ENCODE results near the gene DUOX2.
"Not testable (repeated sequence)": the region's sequence is repeated elsewhere in the genome, so short reads cannot be mapped to it uniquely, and the experiment has no call there.

DUOX2 gene

GRCh38 chr15:45138814-45139765 is 25.1 kb upstream of the DUOX2 start:
- no peak for DNase-seq

- no peak for DNase-seq
These were observed 23.7 kb upstream of the DUOX2 start for GRCh38 chr15:45137703-45138102.

- no peak for DNase-seq
These were observed 22.4 kb upstream of the DUOX2 start for GRCh38 chr15:45136378-45136764.

GRCh38 chr15:45135705-45136377 is 21.9 kb upstream of the DUOX2 start:
- not testable (repeated sequence) for DNase-seq

- no peak for DNase-seq
These were observed 21.0 kb upstream of the DUOX2 start for GRCh38 chr15:45134682-45135604.

- DNase-seq: no peak
These were observed 20.1 kb upstream of the DUOX2 start for GRCh38 chr15:45134046-45134445.

- no peak for DNase-seq
These were observed 19.6 kb upstream of the DUOX2 start for GRCh38 chr15:45133561-45133920.

- DNase-seq: no peak
These were observed 19.0 kb upstream of the DUOX2 start for GRCh38 chr15:45132844-45133560.

- DNase-seq: no peak
These were observed 17.5 kb upstream of the DUOX2 start for GRCh38 chr15:45131510-45131909.

GRCh38 chr15:45130291-45131000 is 16.5 kb upstream of the DUOX2 start:
- no peak for DNase-seq

- peak; percentile 27 for DNase-seq
These were observed 15.7 kb upstream of the DUOX2 start, which contains the start of the genes DUOX1 and DUOXA1 for GRCh38 chr15:45129651-45130129. Gene DUOX1, plus strand, starts transcription at chr15:45129994. Its CDS starts 1,973 bp downstream, at chr15:45131967. Gene DUOXA1, minus strand, starts transcription at chr15:45129879. Its CDS starts 6,865 bp downstream, at chr15:45123014.

GRCh38 chr15:45128971-45129639 is 15.1 kb upstream of the DUOX2 start:
- no peak for DNase-seq

- peak; percentile 36 for DNase-seq
These were observed 12.7 kb upstream of the DUOX2 start for GRCh38 chr15:45126535-45127158.

- DNase-seq: no peak
These were observed 9.4 kb upstream of the DUOX2 start for GRCh38 chr15:45123397-45123796.

GRCh38 chr15:45122719-45123118 is 8.7 kb upstream of the DUOX2 start:
- no peak for DNase-seq

- peak; percentile 85 for DNase-seq
These were observed 7.9 kb upstream of the DUOX2 start for GRCh38 chr15:45121706-45122417.

- no peak for DNase-seq
These were observed 7.0 kb upstream of the DUOX2 start for GRCh38 chr15:45121020-45121419.

- no peak for DNase-seq
These were observed 6.4 kb upstream of the DUOX2 start for GRCh38 chr15:45120081-45120972.

All from EL (cell line).